HG02938 (cell line): ENCODE measurements around the gene CYGB.
A peak's percentile ranks its signal among the peaks of the same experiment; 100 is the strongest.

Experiments
- ATAC-seq: cut with Tn5 transposase; IDR thresholded peaks from one replicate; pipeline ENCODE4 v1.9.1; 2021; ENCODE audit warnings: mild to moderate bottlenecking, moderate library complexity; ENCODE audit not compliant: unreplicated experiment

The CYGB gene

DNA sequence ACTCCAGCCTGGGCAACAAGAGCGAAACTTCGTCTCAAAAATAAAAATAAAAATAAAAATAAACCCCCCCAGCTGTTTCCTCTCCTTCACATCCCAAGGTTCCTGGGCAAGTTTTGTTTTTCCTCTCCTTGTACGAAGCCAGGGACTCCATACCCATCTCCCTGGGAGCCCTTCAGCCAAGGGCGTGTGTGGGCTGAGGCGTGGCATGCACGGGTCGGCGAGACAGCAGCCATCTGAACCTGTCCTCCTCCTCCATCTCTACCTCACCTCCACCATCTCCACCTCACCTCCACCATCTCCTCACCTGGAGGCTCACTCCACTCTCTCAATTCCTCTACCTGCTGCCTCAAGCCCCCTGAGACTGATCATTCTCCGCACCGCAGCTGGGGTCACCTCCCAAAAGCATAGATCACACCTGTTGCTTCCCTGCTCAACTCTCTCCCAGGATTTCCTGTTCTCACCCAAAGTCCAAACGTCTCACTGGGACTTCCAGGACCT is 53.2 kb downstream of the CYGB start:
- ATAC-seq: no peak

- peak; percentile 59 for ATAC-seq
These were observed 56.3 kb downstream of the CYGB start for GRCh38 chr17:76481071-76481655.

DNA sequence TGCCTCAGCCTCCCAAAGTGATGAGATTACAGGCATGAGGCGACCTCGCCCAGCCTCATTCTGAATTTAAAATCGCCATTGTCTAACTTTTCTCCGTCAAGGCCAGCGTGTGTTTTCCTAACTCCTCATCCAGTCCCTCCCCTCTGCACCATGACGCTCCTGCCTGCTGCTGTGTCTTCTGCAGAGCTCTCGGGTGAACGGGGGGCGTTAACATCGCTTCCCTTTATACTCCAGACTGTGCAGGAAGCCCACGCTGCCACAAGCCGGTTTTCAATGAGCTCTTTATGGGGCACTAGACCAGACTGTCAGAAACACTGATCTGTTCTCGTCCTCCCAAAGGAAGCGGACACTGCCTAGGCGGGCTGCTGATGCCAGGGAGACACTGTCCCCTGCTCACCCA is 56.9 kb downstream of the CYGB start:
- ATAC-seq: no peak

GRCh38 chr17:76479515-76480060 is 57.9 kb downstream of the CYGB start:
- ATAC-seq: no peak

GRCh38 chr17:76478730-76479514 is 58.6 kb downstream of the CYGB start:
- ATAC-seq: no peak

GRCh38 chr17:76478097-76478496 is 59.4 kb downstream of the CYGB start:
- ATAC-seq: no peak

- no peak for ATAC-seq
These were observed 59.9 kb downstream of the CYGB start for GRCh38 chr17:76477576-76477975.
